GM21515 (cell line): ENCODE data around the gene COPS8.

Experiments used
- ATAC-seq: cut with Tn5 transposase; IDR thresholded peaks from one replicate; pipeline ENCODE4 v1.9.1; 2021; ENCODE audit not compliant: unreplicated experiment

The COPS8 gene

DNA sequence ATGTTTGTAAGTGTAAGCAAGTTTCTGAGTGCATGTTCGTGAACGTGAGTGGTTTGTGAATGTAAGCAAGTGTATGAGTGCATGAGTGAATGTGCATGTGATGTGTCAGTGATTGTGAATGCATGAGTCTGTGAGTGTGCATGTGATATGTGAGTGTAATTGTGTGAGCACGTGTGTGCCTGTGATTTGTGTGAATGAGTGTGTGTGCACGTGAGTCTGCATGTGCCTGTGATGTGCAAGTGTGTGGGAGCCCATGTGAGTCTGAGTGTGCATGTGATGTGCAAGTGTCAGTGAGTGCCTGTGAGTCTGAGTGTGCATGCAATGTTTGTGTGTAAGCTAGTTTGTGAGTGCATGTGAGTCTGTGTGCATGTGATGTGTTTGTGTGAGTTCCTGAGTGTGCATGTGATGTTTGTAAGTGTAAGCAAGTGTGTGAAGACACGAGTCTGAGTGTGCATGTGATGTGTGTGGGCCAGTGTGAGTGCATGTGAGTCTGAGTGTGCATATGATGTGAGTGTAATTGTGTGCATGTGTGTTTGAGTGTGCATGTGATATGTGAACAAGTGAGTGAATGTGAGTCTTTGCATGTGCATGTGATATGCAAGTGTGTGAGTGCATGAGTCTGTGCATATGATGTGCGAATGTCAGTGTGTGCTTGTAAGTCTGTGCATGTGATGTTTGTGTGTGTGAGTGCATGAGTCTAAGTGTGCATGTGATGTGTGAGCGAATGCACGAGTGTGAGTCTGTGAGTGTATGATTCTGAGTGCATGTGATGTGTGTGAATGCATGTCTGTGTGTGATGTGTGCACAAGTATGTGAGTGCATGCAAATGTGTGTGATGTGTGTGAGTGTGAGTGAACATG lies 45.1 kb downstream of the COPS8 start:
- no peak for ATAC-seq

DNA sequence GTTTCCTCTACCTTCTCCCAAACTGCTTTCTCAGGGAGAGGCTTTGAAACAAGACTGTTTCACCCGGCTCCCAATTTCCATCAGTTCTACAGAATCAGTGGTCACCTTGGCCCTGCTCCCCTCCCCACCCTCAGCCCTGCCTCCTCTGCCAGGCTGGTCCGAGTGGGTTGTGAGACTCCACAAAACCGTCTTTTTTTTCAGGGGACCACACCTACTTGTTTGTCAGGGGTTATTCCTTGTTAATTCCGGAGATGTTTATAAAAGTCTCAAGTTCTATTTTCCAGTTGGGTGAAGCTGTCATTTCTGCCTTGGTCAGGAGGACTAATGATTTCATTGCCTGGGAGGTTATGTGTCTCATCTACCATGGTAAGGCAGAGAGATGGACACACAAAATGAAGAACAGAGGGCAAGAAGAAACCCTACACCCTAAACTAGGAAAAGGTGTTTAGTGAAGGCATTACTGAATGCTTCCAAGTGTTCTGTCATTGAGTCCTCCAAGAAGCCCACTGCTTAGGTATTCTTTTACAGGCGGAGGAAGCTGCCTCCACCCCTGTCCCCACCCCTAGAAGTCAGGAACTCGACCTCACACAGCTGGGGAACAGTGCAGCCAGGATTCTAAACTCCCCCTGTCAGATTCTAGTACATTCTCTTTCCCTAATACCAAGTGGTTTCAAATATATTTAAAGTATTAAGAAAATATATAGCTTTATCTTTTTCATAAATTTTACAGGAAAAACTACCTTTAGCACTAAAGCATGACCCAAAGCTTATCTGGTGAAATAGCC lies 46.3 kb downstream of the COPS8 start:
- no peak for ATAC-seq

DNA sequence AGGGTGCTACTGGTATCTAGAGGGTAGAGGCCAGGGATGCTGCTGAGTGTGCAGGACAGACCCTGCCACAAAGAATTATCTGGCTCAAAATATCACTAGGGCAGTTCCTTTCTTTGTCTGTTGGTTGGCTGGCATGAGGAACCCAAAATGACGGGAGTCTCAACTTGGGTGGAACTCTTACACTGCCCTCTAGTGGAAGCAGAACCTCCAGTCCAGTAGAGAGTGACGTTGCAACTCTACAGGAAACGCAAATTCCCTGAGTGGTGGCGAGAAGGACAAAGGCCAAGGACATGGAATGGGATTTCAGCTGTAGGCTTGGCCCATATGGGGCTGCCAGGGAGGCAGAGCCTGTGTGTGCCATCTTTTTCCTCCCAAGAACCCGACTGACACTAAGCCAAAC lies 47.1 kb downstream of the COPS8 start:
- ATAC-seq, result no peak

DNA sequence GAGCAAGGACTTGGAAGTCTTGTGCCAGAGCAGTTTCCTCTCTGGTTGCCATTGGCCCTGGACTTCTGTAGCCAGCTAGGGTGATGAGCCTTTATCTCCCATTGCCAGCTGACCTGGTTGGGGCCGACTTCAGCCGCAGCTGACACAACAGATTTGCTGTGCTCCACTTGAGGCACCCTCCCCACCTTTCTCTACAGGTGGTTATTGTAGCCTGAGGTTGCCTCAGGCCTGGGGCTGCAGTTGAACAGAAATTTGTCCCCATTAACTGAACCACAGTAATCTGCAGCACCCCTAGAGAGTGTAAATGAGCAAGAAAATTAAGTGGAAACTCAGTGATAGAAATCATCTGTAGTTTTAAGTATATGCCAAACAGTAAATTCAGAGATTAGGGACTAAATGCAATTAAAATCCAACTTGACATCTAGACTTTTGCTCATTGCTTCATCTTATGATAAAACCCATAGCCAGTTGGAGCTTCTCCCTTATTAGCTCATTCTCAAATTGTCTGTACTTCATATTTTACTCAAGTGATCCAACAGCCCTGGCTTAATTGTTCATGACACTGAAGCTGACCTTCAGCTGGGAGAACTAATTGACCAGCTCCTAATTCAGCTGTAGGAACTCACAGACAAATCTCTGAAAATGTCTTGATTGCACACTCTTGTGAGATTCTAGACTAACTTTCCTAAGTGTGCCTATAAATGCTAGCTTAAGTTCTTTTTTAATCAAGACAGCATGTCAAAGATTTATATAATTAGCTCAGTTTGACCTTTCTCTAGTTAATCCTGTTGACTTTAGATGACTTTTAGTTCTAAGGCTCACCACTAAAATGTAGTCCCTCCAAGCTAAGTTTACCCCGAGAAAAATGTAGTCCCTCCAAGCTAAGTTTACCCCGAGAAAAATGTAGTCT lies 48.9 kb downstream of the COPS8 start:
- no peak for ATAC-seq

DNA sequence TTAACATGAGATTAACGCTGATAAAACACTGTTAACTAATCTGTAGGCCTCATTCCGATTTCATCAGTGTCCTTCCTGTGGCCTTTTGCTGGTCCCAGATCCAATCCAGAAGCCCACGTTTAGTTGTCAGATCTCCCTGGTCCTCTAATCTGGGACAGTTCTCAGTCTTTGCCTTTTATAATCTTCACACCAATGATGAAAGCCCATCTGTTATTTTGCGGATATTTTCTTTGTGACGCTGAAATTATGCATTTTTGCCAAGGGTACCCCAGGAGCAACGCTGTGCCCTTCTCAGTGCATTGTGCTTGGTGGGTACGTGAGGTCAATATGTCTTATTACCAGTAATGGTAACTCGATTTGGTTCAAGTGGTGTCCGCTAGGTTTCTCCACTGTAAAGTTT lies 51.1 kb downstream of the COPS8 start:
- ATAC-seq, result no peak

DNA sequence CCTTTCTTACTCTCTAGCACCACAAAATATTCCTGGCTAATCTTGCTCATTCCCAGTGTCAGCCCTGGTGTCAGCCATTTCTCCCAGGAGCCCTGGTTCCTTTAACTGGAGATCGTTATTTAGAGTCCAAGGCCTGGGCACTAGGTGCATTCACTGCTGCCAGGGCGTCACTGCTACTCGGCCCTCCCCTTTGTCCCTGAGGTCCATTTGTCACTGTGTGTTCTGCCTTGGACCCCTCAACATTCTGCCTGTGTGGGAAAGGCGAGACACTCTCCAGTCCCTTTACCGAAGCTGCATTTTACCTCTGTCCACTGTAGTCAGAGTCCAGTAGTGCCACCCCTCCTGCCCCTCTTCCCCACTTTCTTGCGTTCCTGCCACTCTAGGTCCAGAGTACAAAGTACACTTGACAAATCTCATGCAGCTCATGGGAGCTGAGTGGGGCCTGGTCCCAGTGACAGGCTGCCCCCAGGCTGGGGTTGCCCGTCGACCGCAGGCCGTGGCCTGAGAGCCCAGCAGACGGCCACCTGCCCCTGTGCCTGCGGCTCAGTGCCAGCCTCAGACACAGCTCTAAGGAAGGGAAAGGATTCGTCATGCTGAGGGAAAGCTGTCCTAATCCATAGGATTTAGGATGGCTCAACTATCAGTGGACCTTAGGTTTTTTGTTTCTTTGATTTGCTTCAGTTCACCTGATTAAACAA lies 52.1 kb downstream of the COPS8 start:
- no peak for ATAC-seq

DNA sequence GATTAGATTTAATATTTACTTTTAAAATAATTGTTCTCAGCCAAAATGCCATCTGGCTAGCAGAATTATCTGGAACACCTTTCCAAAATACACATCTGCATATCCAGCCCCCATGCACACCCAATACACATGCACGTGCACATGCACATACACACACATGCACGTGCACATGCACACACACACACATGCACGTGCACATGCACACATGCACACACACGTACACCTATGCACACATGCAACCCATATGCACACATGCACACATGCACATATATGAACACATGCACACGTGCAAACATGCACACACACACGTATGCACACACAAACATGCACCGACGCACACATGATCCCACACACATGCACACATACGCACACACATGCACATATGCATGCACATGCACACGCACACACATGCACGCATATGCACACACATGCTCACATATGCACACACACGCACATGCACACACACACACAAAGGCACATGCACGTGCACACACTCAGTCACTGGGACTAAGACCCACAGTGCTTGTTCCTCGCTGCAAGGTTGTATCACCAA lies 53.5 kb downstream of the COPS8 start:
- no peak for ATAC-seq

DNA sequence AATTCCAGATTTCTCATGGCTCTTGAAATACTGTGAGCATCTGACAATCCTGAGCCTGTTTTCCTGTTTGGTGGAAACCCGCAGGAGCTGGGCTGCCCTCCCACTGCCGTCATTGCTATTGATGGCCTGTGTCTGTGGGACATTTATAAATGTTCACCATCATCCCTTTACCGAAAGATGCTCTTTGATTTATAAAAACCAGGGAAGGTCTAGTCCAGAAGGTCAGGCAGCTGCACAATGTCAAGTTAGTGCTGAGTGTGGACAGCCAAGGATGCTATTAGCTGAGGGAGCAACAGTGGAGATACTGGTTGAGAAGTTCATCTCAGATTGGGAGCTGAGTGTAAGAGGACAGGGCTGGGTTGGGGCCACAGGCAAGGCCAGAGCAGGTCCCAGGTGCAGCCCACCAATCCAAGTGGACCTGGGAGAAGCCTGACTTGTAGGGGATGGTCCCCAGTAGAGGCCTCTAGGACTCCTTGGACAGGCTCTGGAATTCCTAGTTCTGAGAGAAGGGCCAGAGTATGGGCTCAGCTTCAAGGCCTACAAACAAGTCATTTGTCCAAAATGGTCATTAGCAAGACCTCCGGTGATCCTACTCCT lies 55.1 kb downstream of the COPS8 start:
- ATAC-seq, result no peak

DNA sequence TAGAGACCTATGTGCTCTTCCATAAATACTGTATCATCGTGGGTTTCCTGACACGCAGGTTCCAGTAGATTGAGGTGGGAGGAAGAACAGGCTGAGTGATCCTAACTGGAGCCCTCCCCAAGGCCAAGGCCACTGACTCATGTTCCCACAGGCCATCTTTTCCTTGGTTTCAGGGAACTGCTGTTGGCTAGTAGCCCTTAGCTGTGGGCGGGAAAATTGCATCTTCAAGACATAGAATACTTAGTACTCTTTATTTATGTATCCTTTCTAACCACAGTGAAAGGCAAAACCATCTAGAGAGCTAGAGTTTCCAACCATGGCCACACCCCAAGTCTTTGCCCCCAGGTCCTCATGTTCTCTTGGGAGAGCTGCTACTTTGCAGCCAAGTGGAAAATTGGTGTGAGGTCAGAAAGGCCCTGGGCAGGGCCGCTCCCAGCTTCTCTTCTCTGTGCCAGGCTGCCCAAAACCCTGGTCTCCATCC lies 55.9 kb downstream of the COPS8 start:
- ATAC-seq, result no peak

DNA sequence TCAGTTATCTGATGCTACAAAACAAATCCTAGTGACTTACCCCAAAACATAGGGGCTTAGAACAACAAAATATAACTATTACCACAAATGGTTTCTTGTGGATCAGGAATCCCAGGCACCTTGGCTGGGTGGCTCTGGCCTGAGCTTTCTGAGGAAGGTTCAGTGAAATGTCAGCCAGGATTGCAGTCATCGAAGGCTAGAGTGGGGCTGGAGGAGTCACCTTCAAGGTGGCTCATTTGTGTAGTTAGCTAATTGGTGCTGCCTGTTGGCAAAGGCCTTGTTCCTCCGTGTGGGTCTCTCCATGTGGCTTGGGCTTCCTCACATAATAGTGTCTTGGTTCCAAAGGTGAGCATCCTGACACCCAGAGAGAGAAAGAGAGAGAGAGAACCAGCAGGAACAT lies 57.4 kb downstream of the COPS8 start:
- no peak for ATAC-seq

DNA sequence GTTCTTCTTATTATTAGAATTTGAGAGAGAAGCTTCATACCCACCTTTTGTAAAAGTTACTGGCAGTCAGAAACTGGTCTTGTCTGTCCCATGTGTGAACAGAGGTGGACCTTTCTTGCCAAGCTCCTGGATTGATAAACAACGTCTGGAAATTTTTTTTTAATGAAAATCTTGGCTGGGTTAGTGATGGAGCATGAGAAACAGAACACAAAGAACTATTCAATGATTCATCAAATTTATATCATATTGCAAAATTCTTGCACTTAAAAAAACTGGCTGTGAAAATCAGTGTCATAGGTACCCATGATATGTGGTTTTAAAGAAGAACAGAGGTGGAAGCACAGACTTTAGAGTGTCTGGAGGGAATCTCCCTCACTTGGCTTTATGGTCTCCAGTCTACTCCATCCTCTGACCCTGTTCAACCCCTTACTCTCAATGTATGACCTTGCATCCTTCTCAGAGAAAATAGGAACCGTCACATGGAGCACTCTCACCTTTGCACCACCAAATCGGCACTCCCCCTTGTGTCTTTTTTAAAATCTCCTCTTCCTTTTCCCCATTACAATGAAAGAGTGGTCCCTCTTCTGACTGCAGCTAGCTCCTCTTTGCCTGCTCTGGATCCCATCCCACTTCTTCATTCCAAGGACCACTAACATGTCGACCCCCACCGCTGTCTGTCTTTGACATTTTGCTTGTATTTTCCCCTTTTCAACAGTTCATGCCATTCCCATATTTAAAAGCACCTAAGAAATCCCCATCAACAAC lies 58.2 kb downstream of the COPS8 start:
- no peak for ATAC-seq

DNA sequence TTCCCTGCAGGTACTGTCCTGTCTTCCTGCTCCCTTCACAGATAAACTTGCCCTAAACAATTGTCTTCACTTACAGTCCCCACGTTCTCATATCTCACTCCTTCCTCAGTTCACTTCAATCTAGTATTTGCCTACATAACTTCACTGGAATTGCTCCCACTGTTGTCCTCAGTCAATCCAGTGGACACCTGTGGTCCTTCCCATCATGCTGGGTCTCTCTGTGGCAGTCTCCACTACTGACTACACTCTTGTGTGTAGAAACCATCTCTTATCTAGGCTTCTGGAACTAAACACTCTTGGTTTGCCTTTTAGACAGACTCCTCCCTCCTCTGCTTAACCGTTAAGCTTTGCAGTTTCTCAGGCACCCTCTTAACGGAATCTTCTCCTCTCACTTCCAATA lies 58.8 kb downstream of the COPS8 start:
- no peak for ATAC-seq

DNA sequence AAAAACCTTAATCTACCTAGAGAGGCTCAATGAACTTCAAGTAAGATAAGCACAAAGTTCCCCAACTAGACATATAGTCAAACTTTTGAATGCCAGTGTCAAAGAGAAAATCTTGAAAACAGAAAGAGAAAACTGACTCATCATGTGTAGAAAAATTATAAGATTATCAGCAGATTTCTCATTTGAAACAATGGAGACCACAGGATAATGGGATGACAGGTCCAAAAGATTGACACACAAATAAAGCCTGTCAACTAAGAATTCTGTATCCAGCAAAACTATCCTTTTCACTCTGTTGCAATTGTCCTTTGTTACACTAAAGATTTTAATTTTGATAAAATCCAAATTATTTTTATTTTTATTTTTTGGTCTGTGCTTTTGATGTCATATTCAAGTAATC lies 61.6 kb downstream of the COPS8 start:
- no peak for ATAC-seq

DNA sequence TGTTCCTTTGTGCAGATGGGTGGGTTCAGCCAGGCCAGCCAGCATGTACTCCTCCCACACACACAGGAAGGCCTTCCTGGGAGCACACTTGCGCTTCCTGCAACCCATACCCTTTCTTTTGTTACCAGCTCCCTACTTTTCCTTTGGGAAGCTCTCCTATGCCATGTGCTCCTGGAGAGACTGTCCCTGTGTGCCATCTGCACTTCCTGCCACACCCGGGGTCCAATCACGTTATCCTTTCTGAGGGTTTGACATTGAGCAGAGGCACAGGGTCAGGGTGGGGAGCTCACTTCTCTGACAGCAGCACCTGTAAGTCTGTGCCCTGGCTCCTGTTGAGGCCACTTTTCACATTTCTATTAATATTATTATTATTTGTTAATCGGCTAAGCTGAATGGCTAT lies 62.9 kb downstream of the COPS8 start:
- no peak for ATAC-seq

DNA sequence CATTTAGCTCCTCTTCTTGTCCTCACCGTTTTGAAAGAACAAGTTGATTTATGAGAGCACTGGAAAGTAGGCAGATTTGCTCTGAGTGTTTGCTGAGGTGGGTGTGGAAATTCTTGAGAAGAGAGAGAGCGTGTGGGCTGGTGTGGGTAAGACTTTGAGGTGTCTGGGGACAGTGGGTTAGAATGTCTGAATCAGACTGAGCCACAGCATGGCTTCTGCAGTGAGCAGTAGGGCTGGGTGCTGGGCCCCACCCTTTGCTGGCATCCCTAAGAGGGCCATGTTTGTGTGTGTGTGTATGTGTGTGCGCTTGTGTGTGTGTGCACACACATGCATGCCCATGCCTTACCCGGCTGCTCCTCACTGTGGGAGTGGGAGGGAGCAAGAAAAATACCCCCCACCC lies 63.7 kb downstream of the COPS8 start:
- no peak for ATAC-seq
